WTC11 (cell line): ENCODE measurements around the gene MECR. TPM values are rescaled to one million over a fixed set of nuclear protein-coding genes. Genes with fewer than 3 reads are reported as not detected.

ENCODE experiments used
- ATAC-seq: fragments of 200-7000 bp; cut with Tn5 transposase; 2 replicates; pipeline ENCODE4 v1.10.0; 2021; ENCODE audit warnings: mild to moderate bottlenecking, moderate library complexity
- CTCF ChIA-PET: fragments of 300-600 bp; sonication (Branson Sonifier 250); formaldehyde crosslinking; loops from one replicate; lab custom pipeline; 2021; ENCODE audit warnings: antibody characterized with exemption; lab: Charles Lee
- POLR2A ChIA-PET: fragments of 350-600 bp; sonication (Branson Sonifier 250); formaldehyde crosslinking; loops from one replicate; lab custom pipeline; 2021; ENCODE audit warnings: antibody characterized with exemption; lab: Charles Lee
- DNase-seq: peaks from one replicate; pipeline ENCODE4 v3.0.0; 2021; ENCODE audit warnings: low spot score
- H3K27ac Mint-ChIP-seq: 2 replicates; pipeline ENCODE4 v1.8.0; 2021; ENCODE audit warnings: mixed read lengths
- H3K27me3 Mint-ChIP-seq: 2 replicates; pipeline ENCODE4 v1.8.0; 2021; ENCODE audit warnings: low read depth, mild to moderate bottlenecking, moderate library complexity, mixed read lengths
- H3K36me3 Mint-ChIP-seq: 2 replicates; pipeline ENCODE4 v1.8.0; 2021; ENCODE audit warnings: mixed read lengths
- H3K4me1 Mint-ChIP-seq: 2 replicates; pipeline ENCODE4 v1.8.0; 2022; ENCODE audit warnings: mixed read lengths
- H3K4me3 Mint-ChIP-seq: 2 replicates; pipeline ENCODE4 v1.8.0; 2021; ENCODE audit warnings: mild to moderate bottlenecking, moderate library complexity, mixed read lengths
- H3K9me3 Mint-ChIP-seq: 2 replicates; pipeline ENCODE4 v1.8.0; 2021; ENCODE audit warnings: mixed read lengths
- ATF1 ChIP-seq: sonication (generic); formaldehyde crosslinking; IDR thresholded peaks from 2 replicates; pipeline ENCODE4 v1.8.1; 2023; ENCODE audit warnings: mild to moderate bottlenecking, moderate library complexity, missing genetic modification reagents
- CREB1 ChIP-seq: sonication (generic); formaldehyde crosslinking; IDR thresholded peaks from 2 replicates; pipeline ENCODE4 v1.8.0; 2023; ENCODE audit warnings: mild to moderate bottlenecking, missing genetic modification reagents
- NR2C2 ChIP-seq: sonication (generic); formaldehyde crosslinking; IDR thresholded peaks from 2 replicates; pipeline ENCODE4 v1.8.0; 2022; ENCODE audit warnings: mild to moderate bottlenecking, missing genetic modification reagents
- RORB ChIP-seq: fragments of 250-450 bp; sonication (Bioruptor Pico); IDR thresholded peaks from 2 replicates; pipeline ENCODE4 v1.9.0; 2021; ENCODE audit warnings: mild to moderate bottlenecking
- SMAD4 ChIP-seq: sonication (generic); formaldehyde crosslinking; IDR thresholded peaks from 2 replicates; pipeline ENCODE4 v1.8.0; 2022; ENCODE audit warnings: mild to moderate bottlenecking, missing genetic modification reagents
- TEAD1 ChIP-seq: sonication (generic); formaldehyde crosslinking; IDR thresholded peaks from 2 replicates; pipeline ENCODE4 v1.8.0; 2022; ENCODE audit warnings: mild to moderate bottlenecking, missing genetic modification reagents
- ZNF416 ChIP-seq: fragments of 250-450 bp; sonication (Bioruptor Pico); IDR thresholded peaks from 2 replicates; pipeline ENCODE4 v1.9.0; 2021; ENCODE audit warnings: mild to moderate bottlenecking, inconsistent platforms
- ZNF425 ChIP-seq: fragments of 250-450 bp; sonication (Bioruptor Pico); conservative IDR thresholded peaks from 2 replicates; pipeline ENCODE4 v1.9.0; 2021; ENCODE audit warnings: mild to moderate bottlenecking
- total RNA-seq: library from RNA; stranded (reverse); gene quantifications from 3 replicates; pipeline ENCODE4 v1.2.3, GENCODE V29; 2021
- TF ChIP-seq, protein P1 (sequence below): sonication (generic); formaldehyde crosslinking; IDR thresholded peaks from 2 replicates; pipeline ENCODE4 v1.8.0; 2022; ENCODE audit warnings: missing genetic modification reagents
- TF ChIP-seq, protein P2 (sequence below): sonication (generic); formaldehyde crosslinking; IDR thresholded peaks from 2 replicates; pipeline ENCODE4 v1.8.1; 2023; ENCODE audit warnings: mild to moderate bottlenecking, moderate library complexity, missing genetic modification reagents
- TF ChIP-seq, protein P3 (sequence below): sonication (generic); formaldehyde crosslinking; IDR thresholded peaks from 2 replicates; pipeline ENCODE4 v1.8.1; 2023; ENCODE audit warnings: mild to moderate bottlenecking, missing genetic modification reagents

MECR gene
- total RNA-seq, 1 experiment from 2014 or later: 37.6 TPM

DNA sequence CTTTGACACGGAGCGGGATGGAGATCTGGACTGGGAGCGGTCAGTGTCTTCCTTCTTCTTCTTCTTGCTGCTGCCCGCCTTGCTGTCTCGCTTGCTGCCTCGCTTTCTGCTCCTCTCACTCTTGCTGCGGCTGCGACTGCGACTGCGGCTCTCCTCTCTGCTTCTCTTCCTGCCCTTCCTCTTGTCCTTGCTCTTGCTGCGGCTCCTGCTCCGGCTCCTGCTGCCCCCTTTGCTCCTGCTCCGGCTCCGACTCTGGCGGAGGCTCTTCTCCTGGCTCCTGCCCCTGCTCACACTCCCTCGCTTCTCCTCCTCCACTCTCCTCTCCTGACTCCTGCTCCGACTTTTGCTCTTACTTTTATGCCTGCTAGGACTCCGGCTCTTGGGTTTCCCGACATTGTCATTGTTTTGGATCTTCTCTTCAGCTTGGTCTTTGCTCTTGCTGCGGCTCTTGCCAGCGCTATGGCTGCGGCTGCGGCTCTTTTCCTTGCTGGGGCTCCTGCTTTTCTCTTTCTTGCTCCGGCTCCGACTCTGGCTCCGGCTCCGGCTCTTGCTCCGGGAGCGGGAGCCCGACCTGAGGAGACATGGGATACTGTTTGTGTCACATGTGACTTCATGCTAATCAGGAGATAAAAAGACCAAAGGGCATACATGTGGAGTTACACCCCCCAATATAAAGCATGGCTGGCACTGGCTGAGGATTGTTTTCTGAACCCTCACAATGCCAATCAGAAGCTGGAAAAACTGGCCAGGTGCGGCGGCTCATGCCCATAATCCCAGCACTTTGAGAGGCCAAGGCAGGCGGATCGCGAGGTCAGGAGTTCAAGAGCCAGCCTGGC, 81.9 kb downstream of the MECR start:
- no peaks in the 10 kb centered on the region for H3K4me1 Mint-ChIP-seq
- peak overlapping the region; percentile 17; the same call in 1 of the 2 replicates for H3K27ac Mint-ChIP-seq
- no peak for DNase-seq
- H3K9me3 Mint-ChIP-seq: no peaks in the 10 kb centered on the region
- CTCF ChIA-PET: interaction anchor here (0.6 kb wide), 1 partner anchor 297 kb away, joined by 3 read pairs; no protein-coding TSS in a partner anchor
- H3K36me3 Mint-ChIP-seq: peaks cover 76% of the 10 kb centered on the region
- TF ChIP-seq SMAD4 (CRISPR knock-in tag): no peak
- TF ChIP-seq TEAD1 (CRISPR knock-in tag): no peak
- TF ChIP-seq ZNF425 (CRISPR knock-in tag): no peak
- TF ChIP-seq RORB (CRISPR knock-in tag): no peak
- TF ChIP-seq, protein P1, sequence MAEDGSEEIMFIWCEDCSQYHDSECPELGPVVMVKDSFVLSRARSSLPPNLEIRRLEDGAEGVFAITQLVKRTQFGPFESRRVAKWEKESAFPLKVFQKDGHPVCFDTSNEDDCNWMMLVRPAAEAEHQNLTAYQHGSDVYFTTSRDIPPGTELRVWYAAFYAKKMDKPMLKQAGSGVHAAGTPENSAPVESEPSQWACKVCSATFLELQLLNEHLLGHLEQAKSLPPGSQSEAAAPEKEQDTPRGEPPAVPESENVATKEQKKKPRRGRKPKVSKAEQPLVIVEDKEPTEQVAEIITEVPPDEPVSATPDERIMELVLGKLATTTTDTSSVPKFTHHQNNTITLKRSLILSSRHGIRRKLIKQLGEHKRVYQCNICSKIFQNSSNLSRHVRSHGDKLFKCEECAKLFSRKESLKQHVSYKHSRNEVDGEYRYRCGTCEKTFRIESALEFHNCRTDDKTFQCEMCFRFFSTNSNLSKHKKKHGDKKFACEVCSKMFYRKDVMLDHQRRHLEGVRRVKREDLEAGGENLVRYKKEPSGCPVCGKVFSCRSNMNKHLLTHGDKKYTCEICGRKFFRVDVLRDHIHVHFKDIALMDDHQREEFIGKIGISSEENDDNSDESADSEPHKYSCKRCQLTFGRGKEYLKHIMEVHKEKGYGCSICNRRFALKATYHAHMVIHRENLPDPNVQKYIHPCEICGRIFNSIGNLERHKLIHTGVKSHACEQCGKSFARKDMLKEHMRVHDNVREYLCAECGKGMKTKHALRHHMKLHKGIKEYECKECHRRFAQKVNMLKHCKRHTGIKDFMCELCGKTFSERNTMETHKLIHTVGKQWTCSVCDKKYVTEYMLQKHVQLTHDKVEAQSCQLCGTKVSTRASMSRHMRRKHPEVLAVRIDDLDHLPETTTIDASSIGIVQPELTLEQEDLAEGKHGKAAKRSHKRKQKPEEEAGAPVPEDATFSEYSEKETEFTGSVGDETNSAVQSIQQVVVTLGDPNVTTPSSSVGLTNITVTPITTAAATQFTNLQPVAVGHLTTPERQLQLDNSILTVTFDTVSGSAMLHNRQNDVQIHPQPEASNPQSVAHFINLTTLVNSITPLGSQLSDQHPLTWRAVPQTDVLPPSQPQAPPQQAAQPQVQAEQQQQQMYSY (CRISPR knock-in tag): peak; percentile 74
- no peak for ATAC-seq
- no peak overlapping the region for H3K4me3 Mint-ChIP-seq
- POLR2A ChIA-PET: no interaction called here
- no peaks in the 10 kb centered on the region for H3K27me3 Mint-ChIP-seq

- Mint-ChIP-seq H3K36me3 (peaks cover 62% of the 10 kb centered on the region), H3K4me1 (no peaks in the 10 kb centered on the region), H3K27ac (peak overlapping the region; percentile 79), H3K27me3 (no peaks in the 10 kb centered on the region), H3K9me3 (no peaks in the 10 kb centered on the region), H3K4me3 (no peak overlapping the region)
- ATAC-seq: no peak
- POLR2A ChIA-PET: interaction anchor here (0.5 kb wide), 1 partner anchor 22 kb away, joined by 3 read pairs; no protein-coding TSS in a partner anchor
- no peak for TF ChIP-seq NR2C2 (CRISPR knock-in tag)
- TF ChIP-seq, protein P2, sequence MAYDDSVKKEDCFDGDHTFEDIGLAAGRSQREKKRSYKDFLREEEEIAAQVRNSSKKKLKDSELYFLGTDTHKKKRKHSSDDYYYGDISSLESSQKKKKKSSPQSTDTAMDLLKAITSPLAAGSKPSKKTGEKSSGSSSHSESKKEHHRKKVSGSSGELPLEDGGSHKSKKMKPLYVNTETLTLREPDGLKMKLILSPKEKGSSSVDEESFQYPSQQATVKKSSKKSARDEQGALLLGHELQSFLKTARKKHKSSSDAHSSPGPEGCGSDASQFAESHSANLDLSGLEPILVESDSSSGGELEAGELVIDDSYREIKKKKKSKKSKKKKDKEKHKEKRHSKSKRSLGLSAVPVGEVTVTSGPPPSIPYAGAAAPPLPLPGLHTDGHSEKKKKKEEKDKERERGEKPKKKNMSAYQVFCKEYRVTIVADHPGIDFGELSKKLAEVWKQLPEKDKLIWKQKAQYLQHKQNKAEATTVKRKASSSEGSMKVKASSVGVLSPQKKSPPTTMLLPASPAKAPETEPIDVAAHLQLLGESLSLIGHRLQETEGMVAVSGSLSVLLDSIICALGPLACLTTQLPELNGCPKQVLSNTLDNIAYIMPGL (CRISPR knock-in tag): no peak
- TF ChIP-seq ZNF416 (CRISPR knock-in tag): no peak
- TF ChIP-seq ATF1 (CRISPR knock-in tag): no peak
- TF ChIP-seq, protein P3, sequence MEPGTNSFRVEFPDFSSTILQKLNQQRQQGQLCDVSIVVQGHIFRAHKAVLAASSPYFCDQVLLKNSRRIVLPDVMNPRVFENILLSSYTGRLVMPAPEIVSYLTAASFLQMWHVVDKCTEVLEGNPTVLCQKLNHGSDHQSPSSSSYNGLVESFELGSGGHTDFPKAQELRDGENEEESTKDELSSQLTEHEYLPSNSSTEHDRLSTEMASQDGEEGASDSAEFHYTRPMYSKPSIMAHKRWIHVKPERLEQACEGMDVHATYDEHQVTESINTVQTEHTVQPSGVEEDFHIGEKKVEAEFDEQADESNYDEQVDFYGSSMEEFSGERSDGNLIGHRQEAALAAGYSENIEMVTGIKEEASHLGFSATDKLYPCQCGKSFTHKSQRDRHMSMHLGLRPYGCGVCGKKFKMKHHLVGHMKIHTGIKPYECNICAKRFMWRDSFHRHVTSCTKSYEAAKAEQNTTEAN: no peak
- TF ChIP-seq CREB1 (CRISPR knock-in tag): no peak
- TF ChIP-seq, all 79 proteins: peak for 0
- CTCF ChIA-PET: no interaction called here
- DNase-seq: no peak
Measured at GRCh38 chr1:29145739-29146437, 84.8 kb downstream of the MECR start.
